GM18951 (cell line): ENCODE measurements around the gene KIT.

Experiments
- POLR2A ChIP-seq: IDR thresholded peaks from 4 replicates; pipeline ENCODE4 v1.6.1; 2011; ENCODE audit warnings: mild to moderate bottlenecking; ENCODE audit not compliant: insufficient read length, insufficient read depth; ENCODE audit errors: extremely low read depth
- in situ Hi-C: fragments of 300-500 bp; cut with MboI; formaldehyde crosslinking; loops from one replicate; pipeline ENCODE4 v1.12.0; 2022; ENCODE audit warnings: low sequenced_read_pairs, mixed read lengths, inconsistent platforms; ENCODE audit not compliant: unreplicated experiment

KIT gene

DNA sequence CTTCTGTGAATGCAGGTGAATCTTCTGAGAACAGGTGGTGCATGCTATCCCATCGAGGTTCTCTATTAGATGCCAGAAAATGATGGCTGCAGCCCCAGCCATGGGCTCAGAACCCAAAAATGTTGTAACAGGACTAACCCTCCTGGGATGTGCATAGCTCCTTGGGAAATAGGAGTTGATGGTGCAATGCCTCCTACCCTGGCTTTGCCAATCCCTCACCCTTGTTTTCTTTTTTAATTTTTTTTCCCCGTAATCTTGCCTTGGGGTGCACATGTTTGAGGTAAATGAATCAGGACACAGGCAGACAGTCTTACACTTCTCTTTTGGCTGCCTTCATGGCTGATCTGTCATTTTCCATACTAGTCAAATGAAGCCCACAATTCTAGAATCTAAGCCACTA is 96.6 kb downstream of the KIT start:
- no peak for TF ChIP-seq POLR2A
- in situ Hi-C loops, result no loop called here

DNA sequence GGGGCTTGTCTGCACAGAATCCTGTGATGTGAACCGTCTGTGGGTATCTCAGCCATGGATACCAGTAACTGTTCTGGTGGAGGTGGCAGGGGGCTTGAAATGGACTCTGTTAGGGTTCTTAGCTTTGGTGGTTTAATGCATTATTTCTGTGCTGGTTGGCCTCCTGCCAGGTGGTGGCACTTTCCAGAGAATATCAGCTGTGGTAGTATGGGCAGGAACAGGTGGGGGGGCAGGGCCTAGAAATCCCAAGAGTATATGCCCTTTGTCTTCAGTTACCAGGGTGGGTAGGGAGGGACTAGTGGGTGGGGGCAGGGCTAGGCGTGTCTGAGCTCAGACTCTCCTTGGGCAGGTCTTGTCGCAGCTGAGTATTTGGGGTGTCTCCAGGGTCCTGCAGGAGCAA is 106.7 kb downstream of the KIT start:
- no peak for TF ChIP-seq POLR2A
- in situ Hi-C loops, result no loop called here

DNA sequence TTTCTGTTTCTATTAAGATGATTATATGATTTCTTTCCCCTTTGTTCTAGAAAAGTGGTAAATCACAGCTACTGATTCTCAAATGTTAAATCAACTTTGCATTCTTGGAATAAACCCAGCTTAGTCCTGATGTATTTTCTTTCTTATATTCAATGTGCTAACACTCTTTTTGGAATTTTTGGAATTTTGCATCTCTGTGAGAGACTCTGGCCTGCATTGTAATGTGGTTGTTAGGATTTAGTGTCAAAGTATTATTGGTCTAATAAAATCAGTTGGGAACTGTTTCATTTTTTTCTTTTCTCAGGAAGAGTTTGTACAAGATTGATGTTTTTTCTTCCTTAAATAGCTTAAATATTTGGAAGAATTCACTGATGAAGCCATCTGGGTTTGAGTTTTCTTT is 109.6 kb downstream of the KIT start:
- no peak for TF ChIP-seq POLR2A
- in situ Hi-C loops, result no loop called here

DNA sequence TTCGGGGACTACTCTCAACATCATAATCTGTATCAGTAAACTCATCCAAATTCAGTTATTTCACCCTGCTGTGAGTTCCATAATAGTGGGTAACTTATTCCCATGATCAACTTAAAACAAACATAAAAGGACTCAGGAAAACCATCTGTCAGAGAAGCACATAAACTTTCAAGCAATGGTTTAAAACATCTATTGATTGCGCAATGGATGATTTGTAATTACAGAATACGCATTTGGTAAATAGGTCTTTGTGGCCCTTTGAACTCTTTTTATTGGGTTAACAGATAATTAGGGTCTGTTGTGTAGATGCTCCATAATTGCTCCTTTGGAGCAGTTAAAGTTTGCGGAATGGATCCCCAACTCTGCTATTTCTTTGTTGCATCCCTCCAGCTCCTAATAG is 115.3 kb downstream of the KIT start:
- in situ Hi-C loops, result no loop called here

DNA sequence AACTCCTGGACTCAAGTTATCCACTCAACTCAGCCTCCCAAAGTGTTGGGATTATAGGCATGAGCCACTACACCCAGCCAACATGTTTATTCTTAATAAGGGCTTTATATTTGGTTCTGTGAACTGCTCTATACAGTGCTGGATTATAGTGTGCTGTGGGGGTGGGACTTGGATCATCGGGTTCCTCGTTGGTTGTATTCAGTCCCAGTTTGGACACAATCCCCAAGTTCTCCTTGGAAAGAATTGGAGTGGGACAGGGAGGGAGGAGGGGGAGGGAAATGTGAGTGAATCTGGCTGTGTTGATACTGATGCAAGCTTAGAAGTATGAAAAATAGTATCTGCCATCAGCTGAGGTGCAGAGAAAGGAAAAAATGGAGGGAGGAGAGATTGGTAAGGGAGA is 121.3 kb downstream of the KIT start:
- in situ Hi-C loops, result no loop called here
- TF ChIP-seq POLR2A, result no peak

More for the DNA sequence above, 115.3 kb downstream of the KIT start:
- TF ChIP-seq POLR2A, result no peak

DNA sequence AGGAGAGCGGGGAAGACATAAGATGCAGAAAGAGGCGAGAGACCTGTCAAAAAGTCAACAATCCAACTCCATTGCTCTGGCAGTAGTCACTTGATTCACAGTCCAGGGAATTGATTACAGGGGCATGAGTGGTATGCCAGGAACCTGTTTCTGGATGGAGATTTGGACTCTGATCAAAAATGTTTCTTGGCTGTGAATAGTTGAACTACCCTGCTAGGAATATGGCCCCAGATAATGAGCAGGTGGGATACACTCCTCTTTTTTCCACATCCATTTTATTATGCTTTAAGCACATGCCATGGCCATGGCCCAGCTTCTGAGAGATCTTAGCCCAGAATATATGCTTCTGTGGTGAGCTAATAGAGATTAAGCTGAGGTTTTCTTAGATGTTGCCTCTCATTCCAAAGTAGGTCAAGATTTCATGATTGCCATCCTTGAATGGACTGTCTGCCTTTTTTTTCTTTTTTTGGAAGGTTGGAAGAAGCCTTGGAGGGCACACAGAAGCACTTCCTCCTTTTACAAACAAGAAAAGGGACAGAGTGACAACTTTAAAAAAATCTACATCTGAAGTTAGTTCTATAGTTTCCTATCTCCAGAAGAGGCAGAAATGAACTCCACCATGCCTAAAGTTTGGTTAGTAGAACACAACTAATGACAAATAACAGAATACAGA is 121.9 kb downstream of the KIT start:
- in situ Hi-C loops, result no loop called here
- no peak for TF ChIP-seq POLR2A

DNA sequence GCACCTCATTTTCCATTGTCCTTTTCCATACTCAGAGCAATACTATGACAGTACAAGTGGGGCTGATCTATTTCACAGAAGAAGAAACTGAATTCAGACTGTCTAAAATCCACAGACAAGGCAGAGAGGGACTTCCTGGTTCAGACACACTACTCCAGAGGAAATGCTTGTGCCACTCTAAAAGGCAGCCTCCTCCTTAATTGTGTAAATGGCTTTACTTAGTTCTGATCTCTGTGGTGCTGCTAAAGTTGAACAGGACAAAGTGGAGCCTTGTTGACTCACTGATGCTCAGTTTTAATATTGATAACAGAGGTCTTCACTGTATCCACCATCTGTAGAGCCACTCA is 122.4 kb downstream of the KIT start:
- no peak for TF ChIP-seq POLR2A
- in situ Hi-C loops, result no loop called here

DNA sequence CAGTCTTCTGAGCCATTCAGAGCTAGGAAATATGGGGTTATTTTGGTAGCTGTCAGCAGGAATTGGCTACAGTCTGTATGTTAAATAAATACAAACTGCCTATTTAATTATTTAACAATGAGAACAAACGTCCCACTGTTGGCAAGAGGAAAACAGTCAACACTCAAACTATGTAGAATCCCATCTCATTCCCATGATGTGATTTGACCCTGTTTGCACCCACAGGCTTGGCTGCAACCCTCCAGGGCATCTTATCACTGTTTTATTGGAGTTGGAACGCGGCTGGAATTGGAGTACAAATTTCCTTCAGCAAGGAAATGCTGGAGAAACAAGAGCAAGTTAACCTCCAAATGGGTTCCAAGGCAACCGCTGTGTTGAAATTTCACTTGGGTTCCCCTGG is 124.0 kb downstream of the KIT start:
- no peak for TF ChIP-seq POLR2A
- in situ Hi-C loops, result no loop called here

DNA sequence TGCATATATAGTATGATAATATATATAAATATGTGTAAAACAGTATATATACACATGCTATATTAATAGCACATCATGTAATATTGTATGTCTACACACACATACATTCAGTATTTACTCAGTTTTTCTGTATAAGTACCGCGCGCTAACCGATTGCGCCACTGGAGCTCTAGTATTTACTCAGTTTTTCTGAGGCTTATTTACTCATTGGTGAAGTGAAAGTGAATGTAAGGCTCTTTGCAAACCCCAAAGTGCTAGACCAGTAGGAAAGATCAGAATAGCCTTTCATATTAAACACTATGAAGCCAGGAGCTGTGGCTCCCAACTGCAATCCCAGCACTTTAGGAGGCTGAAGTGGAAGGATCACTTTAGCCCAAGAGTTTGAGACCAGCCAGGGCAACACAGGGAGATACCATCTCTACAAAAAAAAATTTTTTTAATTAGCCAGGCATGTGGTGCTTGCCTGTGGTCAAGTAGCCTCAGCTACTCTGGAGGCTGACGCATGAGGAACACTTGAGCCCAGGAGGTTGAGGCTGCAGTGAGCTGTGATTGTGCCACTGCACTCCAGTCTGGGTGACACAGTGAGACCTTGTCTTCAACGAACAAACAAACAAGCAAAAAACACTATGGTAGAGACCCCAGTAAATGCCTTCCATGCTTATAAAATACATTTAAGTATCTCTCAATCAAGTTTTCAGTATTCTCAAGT is 125.8 kb downstream of the KIT start:
- in situ Hi-C loops, result no loop called here
- TF ChIP-seq POLR2A, result no peak

DNA sequence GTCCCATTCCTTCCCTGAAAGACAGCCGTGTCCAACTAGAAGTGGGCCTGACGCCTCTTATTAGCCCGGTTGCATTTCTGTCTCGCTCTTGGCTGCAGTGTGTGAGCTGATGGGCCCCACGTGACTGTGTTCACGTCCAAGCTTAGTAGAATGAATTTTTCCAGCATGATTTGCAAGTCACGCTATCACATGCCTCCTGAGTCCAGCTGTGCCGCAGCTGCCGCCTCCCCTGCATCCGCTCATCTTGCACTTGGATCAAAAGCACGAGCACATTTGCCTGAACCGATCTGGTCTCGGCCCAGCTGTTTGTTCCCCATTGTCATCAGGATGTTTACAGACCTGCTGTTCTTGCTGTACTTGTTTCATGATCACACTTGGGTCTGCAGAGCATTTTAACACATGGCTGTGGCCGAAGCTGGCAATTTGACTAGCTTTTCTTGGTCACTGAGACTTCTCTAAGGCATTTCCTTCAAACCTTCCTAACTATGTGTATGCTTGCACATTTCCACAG is 126.5 kb downstream of the KIT start:
- TF ChIP-seq POLR2A, result no peak
- in situ Hi-C loops, result no loop called here
